H1 (cell line): ENCODE measurements around the gene MAGI3. TPM values are rescaled to one million over a fixed set of nuclear protein-coding genes. Genes with fewer than 3 reads are reported as not detected.
"Not testable (repeated sequence)": the region's sequence is repeated elsewhere in the genome, so short reads cannot be mapped to it uniquely, and the experiment has no call there.

Experiments
- CTCF ChIA-PET: fragments of 300-600 bp; sonication (Branson Sonifier 250); formaldehyde crosslinking; loops from one replicate; lab custom pipeline; 2021; ENCODE audit not compliant: partially characterized antibody; lab: Charles Lee
- POLR2A ChIA-PET: fragments of 300-600 bp; sonication (Branson Sonifier 250); formaldehyde crosslinking; loops from one replicate; lab custom pipeline; 2021; ENCODE audit warnings: inconsistent platforms; ENCODE audit not compliant: partially characterized antibody; lab: Charles Lee
- DNase-seq, 2 experiments: peaks; one replicate each; pipeline versions ENCODE4 v3.0.0 to v3.0.0-alpha.2; 2010 to 2022; ENCODE audit warnings: low spot score in 2 of 2, low read depth in 1 of 2, mixed read lengths in 1 of 2
- FAIRE-seq: peaks from 2 replicates; lab custom pipeline; 2011; peaks lifted over from hg19 to GRCh38; lab: Jason Lieb, UNC
- H2AFZ ChIP-seq: 2 replicates; pipeline ENCODE4 v1.8.1; 2012; ENCODE audit warnings: low read length, inconsistent platforms
- H2AK5ac ChIP-seq: 2 replicates; pipeline ENCODE4 v1.6.1; 2013; ENCODE audit warnings: low read depth, low read length
- H2BK120ac ChIP-seq: replicated peaks from 2 replicates; pipeline ENCODE3; 2013; ENCODE audit warnings: low read depth, low read length, inconsistent platforms
- H2BK12ac ChIP-seq: 2 replicates; pipeline ENCODE4 v1.6.1; 2013; ENCODE audit warnings: low read depth, low read length
- H2BK15ac ChIP-seq: 2 replicates; pipeline ENCODE4 v1.6.1; 2013; ENCODE audit warnings: low read length
- H2BK20ac ChIP-seq: 2 replicates; pipeline ENCODE4 v1.6.1; 2013; ENCODE audit warnings: low read length
- H2BK5ac ChIP-seq: 2 replicates; pipeline ENCODE4 v1.6.1; 2013; ENCODE audit warnings: low read depth, low read length
- H3K14ac ChIP-seq: 2 replicates; pipeline ENCODE4 v1.6.1; 2013; ENCODE audit warnings: inconsistent platforms; ENCODE audit not compliant: insufficient read length
- H3K18ac ChIP-seq: 2 replicates; pipeline ENCODE4 v1.6.1; 2013; ENCODE audit warnings: low read length; ENCODE audit errors: extremely low read depth
- H3K23ac ChIP-seq: 2 replicates; pipeline ENCODE4 v1.6.1; 2013; ENCODE audit warnings: inconsistent platforms; ENCODE audit not compliant: insufficient read length
- H3K23me2 ChIP-seq: 2 replicates; pipeline ENCODE4 v1.6.1; 2013; ENCODE audit warnings: low read depth, low read length
- H3K27ac ChIP-seq: 2 replicates; pipeline ENCODE4 v1.6.1; 2011; ENCODE audit warnings: low read depth, low read length, inconsistent platforms
- H3K27me3 ChIP-seq, 4 experiments: replicated peaks in 1 of 4; 1 replicate in 1 of 4; 2 replicates in 3 of 4; pipeline versions ENCODE4 v1.6.1 to v1.8.1; 2011 to 2013; ENCODE audit warnings: low read length in 3 of 4, mild to moderate bottlenecking in 3 of 4, inconsistent platforms in 2 of 4, mixed read lengths in 2 of 4, moderate library complexity in 1 of 4; ENCODE audit not compliant: control insufficient read depth in 3 of 4, insufficient read depth in 3 of 4; ENCODE audit errors: extremely low read depth in 1 of 4
- H3K36me3 ChIP-seq, 4 experiments: 2 replicates each; pipeline versions ENCODE4 v1.6.1 to v1.8.1; 2011 to 2013; ENCODE audit warnings: mild to moderate bottlenecking in 4 of 4, low read length in 3 of 4, moderate library complexity in 2 of 4, control low read depth in 1 of 4, inconsistent platforms in 1 of 4; ENCODE audit not compliant: insufficient read depth in 4 of 4, control insufficient read depth in 2 of 4
- H3K4ac ChIP-seq: replicated peaks from 2 replicates; pipeline ENCODE3; 2013; ENCODE audit warnings: low read length, low read depth, mixed read lengths, inconsistent platforms; ENCODE audit not compliant: insufficient read length
- H3K4me1 ChIP-seq, 4 experiments: replicated peaks in 1 of 4; 1 replicate in 1 of 4; 2 replicates in 3 of 4; pipeline versions ENCODE4 v1.6.1 to v1.8.1; 2011 to 2013; ENCODE audit warnings: low read length in 3 of 4, inconsistent platforms in 2 of 4, mixed read lengths in 1 of 4; ENCODE audit not compliant: insufficient read depth in 4 of 4, control insufficient read depth in 3 of 4
- H3K4me2 ChIP-seq, 2 experiments: 2 replicates each; pipeline versions ENCODE4 v1.6.1 to v1.8.1; 2011 to 2013; ENCODE audit warnings: low read depth in 2 of 2, low read length in 2 of 2, control low read depth in 1 of 2, inconsistent platforms in 1 of 2, mild to moderate bottlenecking in 1 of 2; ENCODE audit not compliant: insufficient read depth in 1 of 2
- H3K4me3 ChIP-seq, 4 experiments: fragments of 200-600, 300-600 bp in 1 of 4; sonication (generic), shearing (Covaris generic), sonication (Bioruptor Twin) in 1 of 4; 2 replicates each; pipeline versions ENCODE4 v1.5.1 to v1.8.1; 2011 to 2016; ENCODE audit warnings: low read length in 4 of 4, low read depth in 3 of 4, control low read depth in 2 of 4, inconsistent platforms in 2 of 4, mild to moderate bottlenecking in 2 of 4, mixed read lengths in 1 of 4, moderate library complexity in 1 of 4; ENCODE audit not compliant: insufficient read depth in 2 of 4; ENCODE audit errors: extremely low read depth in 1 of 4
- H3K56ac ChIP-seq: replicated peaks from 2 replicates; pipeline ENCODE3; 2013; ENCODE audit warnings: low read depth, mild to moderate bottlenecking, mixed read lengths, low read length, inconsistent platforms; ENCODE audit not compliant: insufficient read length
- H3K79me1 ChIP-seq: 2 replicates; pipeline ENCODE4 v1.6.1; 2013; ENCODE audit warnings: low read depth, low read length, control low read depth
- H3K79me2 ChIP-seq, 2 experiments: 2 replicates each; pipeline versions ENCODE4 v1.6.1 to v1.8.1; 2012 to 2013; ENCODE audit warnings: low read length in 2 of 2, mild to moderate bottlenecking in 2 of 2, inconsistent platforms in 1 of 2; ENCODE audit not compliant: insufficient read depth in 2 of 2, control insufficient read depth in 1 of 2
- H3K9ac ChIP-seq, 4 experiments: replicated peaks in 1 of 4; 1 replicate in 1 of 4; 2 replicates in 3 of 4; pipeline versions ENCODE4 v1.6.1 to v1.8.1; 2011 to 2013; ENCODE audit warnings: low read depth in 3 of 4, low read length in 3 of 4, control low read depth in 2 of 4, mild to moderate bottlenecking in 2 of 4, moderate library complexity in 2 of 4, inconsistent platforms in 1 of 4; ENCODE audit errors: extremely low read depth in 1 of 4
- H3K9me3 ChIP-seq, 2 experiments: 2 replicates each; pipeline versions ENCODE4 v1.6.1 to v1.8.1; 2012 to 2013; ENCODE audit warnings: mild to moderate bottlenecking in 2 of 2, moderate library complexity in 2 of 2, control low read depth in 1 of 2, inconsistent platforms in 1 of 2, low read depth in 1 of 2, low read length in 1 of 2, mixed read lengths in 1 of 2; ENCODE audit not compliant: insufficient read depth in 2 of 2
- H4K20me1 ChIP-seq, 2 experiments: replicated peaks in 1 of 2; 2 replicates each; pipeline versions ENCODE3 to v1.8.1; 2011 to 2013; ENCODE audit warnings: inconsistent platforms in 2 of 2, low read length in 2 of 2, mild to moderate bottlenecking in 1 of 2; ENCODE audit not compliant: insufficient read depth in 2 of 2, control insufficient read depth in 1 of 2
- H4K5ac ChIP-seq: 2 replicates; pipeline ENCODE4 v1.6.1; 2013; ENCODE audit warnings: low read length, low read depth, mixed read lengths, inconsistent platforms; ENCODE audit not compliant: insufficient read length
- H4K8ac ChIP-seq: 2 replicates; pipeline ENCODE4 v1.8.0; 2013; ENCODE audit warnings: mild to moderate bottlenecking, moderate library complexity, low read length, inconsistent platforms; ENCODE audit not compliant: insufficient read depth; ENCODE audit errors: extremely low read depth
- H4K91ac ChIP-seq: replicated peaks from 2 replicates; pipeline ENCODE3; 2013; ENCODE audit warnings: low read length, mixed read lengths, inconsistent platforms; ENCODE audit not compliant: insufficient read length
- CHD1 ChIP-seq: IDR thresholded peaks from 2 replicates; pipeline ENCODE4 v1.6.1; 2012; ENCODE audit warnings: low read depth, low read length, improper control_type of control experiment
- PHF8 ChIP-seq: fragments of 200-600 bp; sonication (generic); conservative IDR thresholded peaks from 2 replicates; pipeline ENCODE4 v1.7.1; 2012; ENCODE audit warnings: low read depth, mild to moderate bottlenecking, inconsistent platforms, low read length, moderate library complexity
- RFX5 ChIP-seq: IDR thresholded peaks from 2 replicates; pipeline ENCODE4 v1.6.1; 2011; ENCODE audit warnings: low read depth, low read length, improper control_type of control experiment, borderline replicate concordance
- WGBS, 2 experiments: shearing (Covaris generic) in 1 of 2; methylation state at CpG; one replicate each; pipeline versions ENCODE4 v1.1.6 to v1.1.7; 2013 to 2015; ENCODE audit warnings: low lambda C conversion rate in 2 of 2, mixed read lengths in 2 of 2, inconsistent platforms in 1 of 2, low coverage in 1 of 2, missing lambda C conversion rate in 1 of 2; ENCODE audit not compliant: insufficient replicate concordance in 2 of 2, insufficient coverage in 1 of 2, insufficient read length in 1 of 2; ENCODE audit errors: extremely low coverage in 1 of 2, missing lambda C conversion rate in 1 of 2; 5-methylcytosine and 5-hydroxymethylcytosine counted together
- polyA plus RNA-seq, 7 experiments: library from polyadenylated mRNA; depleted of rRNA in 3 of 7; stranded (reverse) in 5 of 7; unstranded in 2 of 7; fragments of >200 nt in 5 of 7; fragments of 200-250 nt in 2 of 7; gene quantifications; 1 replicate in 5 of 7; 2 replicates in 1 of 7; 4 replicates in 1 of 7; pipeline versions ENCODE4 v1.2.1 to v1.2.3, GENCODE V29; 2011 to 2013; ENCODE audit warnings: missing spikeins in 2 of 7, mixed read lengths in 2 of 7
- total RNA-seq: library from RNA; stranded (reverse); fragmentation: NEBNext Ultra II Directional; extraction: Animal tissue kit (Norgen Biotek cat#: 25700); gene quantifications from 2 replicates; pipeline ENCODE4 v1.2.1, GENCODE V29; 2021

Gene MAGI3
- total and polyA plus RNA-seq, 2 of the 8 experiments (the other 6 are each of a cell fraction or from before 2014, with no cell fraction given), result 2.3 to 7.8 TPM

- no peak for TF ChIP-seq PHF8
- no peak for TF ChIP-seq CHD1
- no peak for TF ChIP-seq RFX5
Measured at GRCh38 chr1:113567427-113567826, 177.1 kb downstream of the MAGI3 start (continued).

GRCh38 chr1:113575744-113576260, 185.5 kb downstream of the MAGI3 start:
- H2AFZ ChIP-seq, H3K79me2 ChIP-seq, H2BK120ac ChIP-seq, H2BK15ac ChIP-seq, DNase-seq, H3K23ac ChIP-seq, H3K14ac ChIP-seq, H3K79me1 ChIP-seq, H3K27ac ChIP-seq, H4K20me1 ChIP-seq, H3K4me2 ChIP-seq, FAIRE-seq, H4K91ac ChIP-seq, H3K27me3 ChIP-seq, H2BK12ac ChIP-seq, H3K9me3 ChIP-seq, H3K4me1 ChIP-seq, H4K8ac ChIP-seq, H2BK5ac ChIP-seq, H3K4me3 ChIP-seq, H4K5ac ChIP-seq, H3K36me3 ChIP-seq, H2BK20ac ChIP-seq, POLR2A ChIA-PET, H3K23me2 ChIP-seq, H3K4ac ChIP-seq, H3K9ac ChIP-seq, H3K56ac ChIP-seq, H2AK5ac ChIP-seq, H3K18ac ChIP-seq: not testable (repeated sequence)
- CTCF ChIA-PET, result interaction anchor here (0.7 to 1.0 kb wide), 2 partner anchors 41 to 98 kb away, joined by 3 read pairs; no protein-coding TSS in a partner anchor
- WGBS, 2 experiments, result 97% methylated on average over 6 of the region's 6 CpGs; no CpG with 5 or more reads in 1 of the 2 experiments
